HG03565 (cell line): ENCODE results near the gene MBD3.

Source experiments
- ATAC-seq: cut with Tn5 transposase; IDR thresholded peaks from one replicate; pipeline ENCODE4 v1.9.1; 2021; ENCODE audit warnings: mild to moderate bottlenecking, moderate library complexity; ENCODE audit not compliant: unreplicated experiment

The MBD3 gene

GRCh38 chr19:1619703-1620102 is 27.0 kb upstream of the MBD3 start:
- ATAC-seq, result no peak

- no peak for ATAC-seq
Measured at GRCh38 chr19:1619094-1619439, 26.4 kb upstream of the MBD3 start.

- no peak for ATAC-seq
Measured at GRCh38 chr19:1618157-1619093, 25.8 kb upstream of the MBD3 start.

GRCh38 chr19:1616875-1617274 is 24.2 kb upstream of the MBD3 start:
- ATAC-seq, result no peak

GRCh38 chr19:1616396-1616795 is 23.7 kb upstream of the MBD3 start:
- ATAC-seq, result no peak

GRCh38 chr19:1615156-1615765 is 22.6 kb upstream of the MBD3 start:
- ATAC-seq, result no peak

GRCh38 chr19:1613808-1614570 is 21.3 kb upstream of the MBD3 start:
- no peak for ATAC-seq

- no peak for ATAC-seq
Measured at GRCh38 chr19:1613146-1613545, 20.5 kb upstream of the MBD3 start.

GRCh38 chr19:1612114-1613086 is 19.7 kb upstream of the MBD3 start:
- ATAC-seq, result no peak

GRCh38 chr19:1611353-1611752 is 18.7 kb upstream of the MBD3 start:
- ATAC-seq, result no peak

- no peak for ATAC-seq
Measured at GRCh38 chr19:1610579-1610978, 17.9 kb upstream of the MBD3 start.

- ATAC-seq, result no peak
Measured at GRCh38 chr19:1609680-1610474, 17.2 kb upstream of the MBD3 start.

- ATAC-seq, result no peak
Measured at GRCh38 chr19:1609103-1609396, 16.4 kb upstream of the MBD3 start.

- no peak for ATAC-seq
Measured at GRCh38 chr19:1608359-1609102, 15.9 kb upstream of the MBD3 start.

GRCh38 chr19:1606138-1606651 is 13.5 kb upstream of the MBD3 start:
- ATAC-seq, result no peak

- ATAC-seq, result peak; percentile 58
Measured at GRCh38 chr19:1605236-1606137, 12.8 kb upstream of the MBD3 start, which contains the start of gene UQCR11. UQCR11 (minus strand) TSS chr19:1605462; CDS start chr19:1605409, 53 bp downstream.

- ATAC-seq, result no peak
Measured at GRCh38 chr19:1602091-1602707, 9.5 kb upstream of the MBD3 start.
